GM12878 (cell line): ENCODE results near the gene CHMP1A. TPM values are rescaled to one million over a fixed set of nuclear protein-coding genes. Genes with fewer than 3 reads are reported as not detected.
A peak's percentile ranks its signal among the peaks of the same experiment; 100 is the strongest.

Experiments used
- BHLHE40 ChIP-seq, 2 experiments: fragments of 450-650 bp in 1 of 2; IDR thresholded peaks; 2 replicates each; pipeline ENCODE4 v1.6.1; 2011 to 2017; ENCODE audit warnings: low read depth in 2 of 2, borderline replicate concordance in 1 of 2, improper control_type of control experiment in 1 of 2, low read length in 1 of 2, mild to moderate bottlenecking in 1 of 2
- CHD1 ChIP-seq: IDR thresholded peaks from 2 replicates; pipeline ENCODE4 v1.6.1; 2012; ENCODE audit warnings: low read depth, low read length, improper control_type of control experiment
- E2F8 ChIP-seq: fragments of 450-650 bp; IDR thresholded peaks from 2 replicates; pipeline ENCODE4 v1.6.1; 2018; ENCODE audit warnings: mild to moderate bottlenecking, low read depth, moderate library complexity; ENCODE audit not compliant: partially characterized antibody
- JUND ChIP-seq: IDR thresholded peaks from 2 replicates; pipeline ENCODE4 v1.6.1; 2012; ENCODE audit warnings: low read depth, mild to moderate bottlenecking, low read length, improper control_type of control experiment, moderate library complexity
- LARP7 ChIP-seq: fragments of 450-650 bp; IDR thresholded peaks from 2 replicates; pipeline ENCODE4 v1.6.1; 2017; ENCODE audit warnings: mild to moderate bottlenecking
- MLLT1 ChIP-seq: fragments of 450-650 bp; IDR thresholded peaks from 2 replicates; pipeline ENCODE4 v1.6.1; 2016; ENCODE audit warnings: mild to moderate bottlenecking
- MTA3 ChIP-seq: IDR thresholded peaks from 2 replicates; pipeline ENCODE4 v1.6.1; 2012; ENCODE audit warnings: low read length, inconsistent platforms, borderline replicate concordance
- NFYB ChIP-seq: IDR thresholded peaks from 2 replicates; pipeline ENCODE4 v1.6.1; 2011; ENCODE audit warnings: low read depth, mild to moderate bottlenecking, low read length, improper control_type of control experiment, moderate library complexity; ENCODE audit not compliant: insufficient read depth
- NRF1 ChIP-seq: conservative IDR thresholded peaks from 2 replicates; pipeline ENCODE4 v1.6.1; 2011; ENCODE audit warnings: mild to moderate bottlenecking, low read depth, low read length, improper control_type of control experiment
- PAX8 ChIP-seq: fragments of 450-650 bp; IDR thresholded peaks from 2 replicates; pipeline ENCODE4 v1.6.1; 2017; ENCODE audit warnings: mild to moderate bottlenecking, moderate library complexity
- PML ChIP-seq: IDR thresholded peaks from 2 replicates; pipeline ENCODE4 v1.6.1; 2012; ENCODE audit warnings: low read length, inconsistent platforms
- POLR2A ChIP-seq: IDR thresholded peaks from 2 replicates; pipeline ENCODE4 v1.6.1; 2011; ENCODE audit warnings: low read depth, mild to moderate bottlenecking, low read length
- POU2F2 ChIP-seq: IDR thresholded peaks from 3 replicates; pipeline ENCODE4 v1.6.1; 2011; ENCODE audit warnings: low read depth, mild to moderate bottlenecking, low read length, borderline replicate concordance
- RAD51 ChIP-seq: fragments of 450-650 bp; IDR thresholded peaks from 2 replicates; pipeline ENCODE4 v1.6.1; 2016; ENCODE audit warnings: moderate library complexity, mild to moderate bottlenecking, inconsistent platforms
- REST ChIP-seq: IDR thresholded peaks from 2 replicates; pipeline ENCODE4 v1.6.1; 2012; ENCODE audit warnings: mild to moderate bottlenecking, low read depth, low read length
- RFX5 ChIP-seq: IDR thresholded peaks from 2 replicates; pipeline ENCODE4 v1.6.1; 2011; ENCODE audit warnings: low read depth, low read length, improper control_type of control experiment
- USF1 ChIP-seq: IDR thresholded peaks from 2 replicates; pipeline ENCODE4 v1.6.1; 2011; ENCODE audit warnings: borderline replicate concordance, low read depth, mild to moderate bottlenecking, moderate library complexity, mixed read lengths, low read length; ENCODE audit not compliant: insufficient read depth; ENCODE audit errors: extremely low read length
- ZBTB11 ChIP-seq: fragments of 450-650 bp; formaldehyde crosslinking; IDR thresholded peaks from 2 replicates; pipeline ENCODE4 v1.5.0; 2022; ENCODE audit warnings: mild to moderate bottlenecking, missing genetic modification characterization
- polyA plus RNA-seq, 11 experiments: library from polyadenylated mRNA; depleted of rRNA in 4 of 11; unstranded in 6 of 11; stranded (reverse) in 5 of 11; fragments of >200 nt; fragmentation: Nextera tagmentation in 4 of 11; fragmentation: Illumina TruSeq in 1 of 11; extraction: Ambion mirVana in 4 of 11; extraction: Trizol in 1 of 11; gene quantifications; 1 replicate in 1 of 11; 2 replicates in 10 of 11; pipeline versions ENCODE4 v1.2.1 to v1.2.3, GENCODE V29; 2011 to 2016; ENCODE audit warnings: inconsistent platforms in 2 of 11, missing spikeins in 2 of 11, low read depth in 1 of 11
- total RNA-seq, 4 experiments: library from RNA; depleted of rRNA in 3 of 4; stranded (reverse); fragments of >200 nt in 3 of 4; fragmentation: Illumina TruSeq in 1 of 4; extraction: Trizol in 1 of 4; gene quantifications; 2 replicates each; pipeline versions ENCODE4 v1.2.1 to v1.2.3, GENCODE V29; 2013 to 2021

Gene CHMP1A
- total and polyA plus RNA-seq, 10 of the 15 experiments (the other 5 are each of a cell fraction or from before 2014, with no cell fraction given) = 1.0 to 86.7 (median 54.7) TPM

- TF ChIP-seq NFYB = no peak
- no peak for TF ChIP-seq REST
- TF ChIP-seq POLR2A = peak; percentile 90
- peak; percentile 63 to 95; a peak in 3 of 4 replicates for TF ChIP-seq BHLHE40 (IDR thresholded peaks at IDR 0.05; ENCODE audit: borderline replicate concordance in 1 of 2, low read depth in 2 of 2, low read length in 1 of 2)
- TF ChIP-seq CHD1 = no peak
- TF ChIP-seq PAX8 = no peak
- no peak for TF ChIP-seq RAD51
- no peak for TF ChIP-seq LARP7
- no peak for TF ChIP-seq MLLT1
- no peak for TF ChIP-seq MTA3
- TF ChIP-seq E2F8 = no peak
- TF ChIP-seq RFX5 = no peak
- TF ChIP-seq NRF1 = peak; percentile 77
- 0 out of 3 replicates have a peak, but pooled peaks have one; percentile 31 for TF ChIP-seq POU2F2
- TF ChIP-seq JUND = no peak
- peak; percentile 96 for TF ChIP-seq PML
- TF ChIP-seq ZBTB11 (CRISPR knock-in tag) = no peak
- TF ChIP-seq USF1 = no peak
These were observed 29.1 kb upstream of the CHMP1A start, which contains the start of gene CDK10 (continued) for GRCh38 chr16:89686520-89687091.
